ENCODE data around the gene KITLG. TPM values are rescaled to one million over a fixed set of nuclear protein-coding genes. Genes with fewer than 3 reads are reported as not detected.

The KITLG gene
- total and polyA plus RNA-seq, 7 experiments from 2014 or later: 0.05 to 0.24 TPM; not detected in 5

- Mint-ChIP-seq H3K27me3 (no peaks in the 10 kb centered on the region), H3K4me1 (no peaks in the 10 kb centered on the region), H3K27ac (no peak overlapping the region), H3K4me3 (no peak overlapping the region), H3K36me3 (no peaks in the 10 kb centered on the region), H3K9me3 (peaks cover 0 to 17% (median 0%) of the 10 kb centered on the region in 11 donors)
- H3K4me1 ChIP-seq (ENCODE audit: control insufficient read depth in 2 of 2, insufficient read depth in 2 of 2, low read length in 2 of 2): no peaks in the 10 kb centered on the region
- ChIA-PET POLR2A (no interaction called here), CTCF (no interaction called here)
- no peaks in the 10 kb centered on the region for H3K9me3 ChIP-seq (ENCODE audit: control insufficient read depth in 2 of 3, low read length in 3 of 3)
- ATAC-seq: no peak
- DNase-seq: no peak
- H3K36me3 ChIP-seq (ENCODE audit: control insufficient read depth in 2 of 3, insufficient read depth in 3 of 3, low read length in 3 of 3): no peaks in the 10 kb centered on the region
- H3K27me3 ChIP-seq (ENCODE audit: control insufficient read depth in 2 of 2, insufficient read depth in 2 of 2, low read length in 2 of 2): no peaks in the 10 kb centered on the region
- H3K27ac ChIP-seq (ENCODE audit: low read depth, low read length): no peak overlapping the region
- no peak overlapping the region for H3K4me3 ChIP-seq (ENCODE audit: low read length)
- intact Hi-C loops (cut with micrococcal nuclease): no loop called here
Measured at GRCh38 chr12:88544991-88545980, 35.0 kb downstream of the KITLG start.

- Mint-ChIP-seq H3K27me3 (no peaks in the 10 kb centered on the region), H3K4me1 (no peaks in the 10 kb centered on the region), H3K9me3 (peaks cover 0 to 15% (median 2%) of the 10 kb centered on the region in 11 donors), H3K27ac (no peak overlapping the region), H3K4me3 (no peak overlapping the region), H3K36me3 (no peaks in the 10 kb centered on the region)
- H3K4me1 ChIP-seq (ENCODE audit: control insufficient read depth in 2 of 2, insufficient read depth in 2 of 2, low read length in 2 of 2): no peaks in the 10 kb centered on the region
- ChIA-PET CTCF (no interaction called here), POLR2A (no interaction called here)
- ATAC-seq (no peak), DNase-seq (no peak)
- H3K9me3 ChIP-seq (ENCODE audit: control insufficient read depth in 2 of 3, low read length in 3 of 3): no peaks in the 10 kb centered on the region
- no peaks in the 10 kb centered on the region for H3K27me3 ChIP-seq (ENCODE audit: control insufficient read depth in 2 of 2, insufficient read depth in 2 of 2, low read length in 2 of 2)
- no peak overlapping the region for H3K4me3 ChIP-seq (ENCODE audit: low read length)
- no peak overlapping the region for H3K27ac ChIP-seq (ENCODE audit: low read depth, low read length)
- H3K36me3 ChIP-seq (ENCODE audit: control insufficient read depth in 2 of 3, insufficient read depth in 3 of 3, low read length in 3 of 3): no peaks in the 10 kb centered on the region
- intact Hi-C loops (cut with micrococcal nuclease): no loop called here
Measured at GRCh38 chr12:88539893-88540292, 40.4 kb downstream of the KITLG start.

- Histone ChIP-seq H3K36me3 (ENCODE audit: control insufficient read depth in 2 of 3, insufficient read depth in 3 of 3, low read length in 3 of 3) (no peaks in the 10 kb centered on the region), H3K27me3 (ENCODE audit: control insufficient read depth in 2 of 2, insufficient read depth in 2 of 2, low read length in 2 of 2) (no peaks in the 10 kb centered on the region), H3K4me3 (ENCODE audit: low read length) (no peak overlapping the region), H3K4me1 (ENCODE audit: control insufficient read depth in 2 of 2, insufficient read depth in 2 of 2, low read length in 2 of 2) (no peaks in the 10 kb centered on the region), H3K9me3 (ENCODE audit: control insufficient read depth in 2 of 3, low read length in 3 of 3) (no peaks in the 10 kb centered on the region), H3K27ac (ENCODE audit: low read depth, low read length) (no peak overlapping the region)
- POLR2A ChIA-PET: no interaction called here
- CTCF ChIA-PET: no interaction called here
- Mint-ChIP-seq H3K27me3 (peaks cover 0 to 6% (median 0%) of the 10 kb centered on the region in 5 donors), H3K36me3 (no peaks in the 10 kb centered on the region), H3K4me3 (no peak overlapping the region), H3K9me3 (peaks cover 0 to 15% (median 2%) of the 10 kb centered on the region in 11 donors), H3K4me1 (no peaks in the 10 kb centered on the region), H3K27ac (no peak overlapping the region)
- intact Hi-C loops (cut with micrococcal nuclease): no loop called here
- no peak for DNase-seq
- ATAC-seq: no peak
Measured at GRCh38 chr12:88538697-88539096, 41.6 kb downstream of the KITLG start.

- Histone ChIP-seq H3K9me3 (ENCODE audit: control insufficient read depth in 2 of 3, low read length in 3 of 3) (no peaks in the 10 kb centered on the region), H3K27ac (ENCODE audit: low read depth, low read length) (no peak overlapping the region), H3K27me3 (ENCODE audit: control insufficient read depth in 2 of 2, insufficient read depth in 2 of 2, low read length in 2 of 2) (no peaks in the 10 kb centered on the region), H3K4me1 (ENCODE audit: control insufficient read depth in 2 of 2, insufficient read depth in 2 of 2, low read length in 2 of 2) (no peaks in the 10 kb centered on the region), H3K36me3 (ENCODE audit: control insufficient read depth in 2 of 3, insufficient read depth in 3 of 3, low read length in 3 of 3) (no peaks in the 10 kb centered on the region), H3K4me3 (ENCODE audit: low read length) (no peak overlapping the region)
- intact Hi-C loops (cut with micrococcal nuclease): no loop called here
- Mint-ChIP-seq H3K9me3 (peaks cover 0 to 15% (median 2%) of the 10 kb centered on the region in 11 donors), H3K4me1 (no peaks in the 10 kb centered on the region), H3K27ac (no peak overlapping the region), H3K36me3 (no peaks in the 10 kb centered on the region), H3K27me3 (peaks cover 0 to 6% (median 0%) of the 10 kb centered on the region in 5 donors), H3K4me3 (no peak overlapping the region)
- ChIA-PET POLR2A (no interaction called here), CTCF (no interaction called here)
- ATAC-seq (no peak), DNase-seq (no peak)
Measured at GRCh38 chr12:88538250-88538649, 42.0 kb downstream of the KITLG start.

- H3K27ac Mint-ChIP-seq: no peak overlapping the region
- H3K9me3 ChIP-seq (ENCODE audit: control insufficient read depth in 2 of 3, low read length in 3 of 3): no peaks in the 10 kb centered on the region
- no peak overlapping the region for H3K27ac ChIP-seq (ENCODE audit: low read depth, low read length)
- DNase-seq (no peak), ATAC-seq (no peak)
- H3K4me1 ChIP-seq (ENCODE audit: control insufficient read depth in 2 of 2, insufficient read depth in 2 of 2, low read length in 2 of 2): no peaks in the 10 kb centered on the region
- H3K36me3 ChIP-seq (ENCODE audit: control insufficient read depth in 2 of 3, insufficient read depth in 3 of 3, low read length in 3 of 3): no peaks in the 10 kb centered on the region
- no peaks in the 10 kb centered on the region for H3K4me1 Mint-ChIP-seq
- H3K27me3 Mint-ChIP-seq: peaks cover 0 to 6% (median 0%) of the 10 kb centered on the region in 5 donors
- intact Hi-C loops (cut with micrococcal nuclease): no loop called here
- POLR2A ChIA-PET: no interaction called here
- H3K4me3 ChIP-seq (ENCODE audit: low read length): no peak overlapping the region
- CTCF ChIA-PET: no interaction called here
- H3K4me3 Mint-ChIP-seq: no peak overlapping the region
- H3K9me3 Mint-ChIP-seq: peaks cover 0 to 10% (median 1%) of the 10 kb centered on the region in 11 donors
- no peaks in the 10 kb centered on the region for H3K36me3 Mint-ChIP-seq
- no peaks in the 10 kb centered on the region for H3K27me3 ChIP-seq (ENCODE audit: control insufficient read depth in 2 of 2, insufficient read depth in 2 of 2, low read length in 2 of 2)
Measured at GRCh38 chr12:88530868-88531267, 49.4 kb downstream of the KITLG start.

- Mint-ChIP-seq H3K4me1 (no peaks in the 10 kb centered on the region), H3K27ac (no peak overlapping the region), H3K36me3 (no peaks in the 10 kb centered on the region), H3K4me3 (no peak overlapping the region), H3K9me3 (peaks cover 0 to 6% (median 0%) of the 10 kb centered on the region in 11 donors), H3K27me3 (peaks cover 0 to 6% (median 0%) of the 10 kb centered on the region in 5 donors)
- intact Hi-C loops (cut with micrococcal nuclease): no loop called here
- Histone ChIP-seq H3K4me3 (ENCODE audit: low read length) (no peak overlapping the region), H3K27ac (ENCODE audit: low read depth, low read length) (no peak overlapping the region), H3K36me3 (ENCODE audit: control insufficient read depth in 2 of 3, insufficient read depth in 3 of 3, low read length in 3 of 3) (no peaks in the 10 kb centered on the region), H3K27me3 (ENCODE audit: control insufficient read depth in 2 of 2, insufficient read depth in 2 of 2, low read length in 2 of 2) (no peaks in the 10 kb centered on the region), H3K9me3 (ENCODE audit: control insufficient read depth in 2 of 3, low read length in 3 of 3) (no peaks in the 10 kb centered on the region), H3K4me1 (ENCODE audit: control insufficient read depth in 2 of 2, insufficient read depth in 2 of 2, low read length in 2 of 2) (no peaks in the 10 kb centered on the region)
- ChIA-PET POLR2A (no interaction called here), CTCF (no interaction called here)
- DNase-seq (no peak), ATAC-seq (no peak)
Measured at GRCh38 chr12:88529531-88530488, 50.5 kb downstream of the KITLG start.
